IMR-90 (cell line): ENCODE measurements around the gene ERG28. TPM values are rescaled to one million over a fixed set of nuclear protein-coding genes. Genes with fewer than 3 reads are reported as not detected.

ENCODE experiments used
- ATAC-seq: fragments of 200-7000 bp; cut with Tn5 transposase; 2 replicates; pipeline ENCODE4 v1.9.1; 2020; ENCODE audit warnings: low read depth, mild to moderate bottlenecking, moderate library complexity
- BruUV-seq: library from RNA; stranded (reverse); fragments of 400-500 nt; replicated peaks from 2 replicates; lab custom pipeline; 2021; lab: Mats Ljungman, UMichigan
- CTCF ChIA-PET: fragments of 300-600 bp; formaldehyde crosslinking; extraction: SDS; loops from one replicate; lab custom pipeline; 2021; ENCODE audit warnings: antibody characterized with exemption; lab: Yijun Ruan, JAX
- POLR2A ChIA-PET: fragments of 300-600 bp; sonication (Branson Sonifier 250); formaldehyde crosslinking; loops from one replicate; lab custom pipeline; 2022; ENCODE audit warnings: antibody characterized with exemption; ENCODE audit not compliant: unreplicated experiment; lab: Charles Lee
- DNase-seq: peaks from one replicate; pipeline ENCODE4 v3.0.0; 2013
- H2AFZ ChIP-seq: replicated peaks from 2 replicates; pipeline ENCODE3; 2013; ENCODE audit warnings: low read length, mild to moderate bottlenecking; ENCODE audit not compliant: poor library complexity
- H2AK5ac ChIP-seq: 2 replicates; pipeline ENCODE4 v1.6.1; 2013; ENCODE audit warnings: low read depth, low read length, inconsistent platforms
- H2AK9ac ChIP-seq: replicated peaks from 2 replicates; pipeline ENCODE3; 2013; ENCODE audit warnings: mild to moderate bottlenecking, low read depth, low read length, moderate library complexity; ENCODE audit not compliant: poor library complexity
- H2BK120ac ChIP-seq: 2 replicates; pipeline ENCODE4 v1.6.1; 2013; ENCODE audit warnings: low read depth, low read length, inconsistent platforms
- H2BK15ac ChIP-seq: 3 replicates; pipeline ENCODE4 v1.6.1; 2013; ENCODE audit warnings: low read depth, low read length, inconsistent platforms
- H2BK20ac ChIP-seq: 2 replicates; pipeline ENCODE4 v1.6.1; 2013; ENCODE audit warnings: low read depth, mild to moderate bottlenecking, inconsistent platforms, low read length, moderate library complexity
- H2BK5ac ChIP-seq: 2 replicates; pipeline ENCODE4 v1.6.1; 2013; ENCODE audit warnings: mild to moderate bottlenecking, low read depth, low read length, inconsistent platforms; ENCODE audit not compliant: poor library complexity, severe bottlenecking
- H3K14ac ChIP-seq: replicated peaks from 2 replicates; pipeline ENCODE4 v1.6.1; 2013; ENCODE audit warnings: low read depth, low read length, inconsistent platforms
- H3K18ac ChIP-seq: 2 replicates; pipeline ENCODE4 v1.6.1; 2013; ENCODE audit warnings: low read depth, low read length, control low read depth
- H3K23ac ChIP-seq: 2 replicates; pipeline ENCODE4 v1.6.1; 2013; ENCODE audit warnings: low read depth, low read length, inconsistent platforms
- H3K27ac ChIP-seq: 2 replicates; pipeline ENCODE4 v1.5.1; 2013; ENCODE audit warnings: mild to moderate bottlenecking, control low read depth, low read length; ENCODE audit not compliant: insufficient read depth
- H3K27me3 ChIP-seq: 2 replicates; pipeline ENCODE4 v1.6.1; 2013; ENCODE audit warnings: low read length; ENCODE audit not compliant: control insufficient read depth, insufficient read depth
- H3K36me3 ChIP-seq: 2 replicates; pipeline ENCODE4 v1.6.1; 2013; ENCODE audit warnings: low read length, mixed read lengths; ENCODE audit not compliant: control insufficient read depth, insufficient read depth
- H3K4ac ChIP-seq: 2 replicates; pipeline ENCODE4 v1.6.1; 2013; ENCODE audit warnings: low read depth, low read length, inconsistent platforms
- H3K4me1 ChIP-seq: 2 replicates; pipeline ENCODE4 v1.6.1; 2013; ENCODE audit warnings: low read length, mixed read lengths; ENCODE audit not compliant: control insufficient read depth, insufficient read depth
- H3K4me2 ChIP-seq: 2 replicates; pipeline ENCODE4 v1.6.1; 2013; ENCODE audit warnings: low read depth, mild to moderate bottlenecking, control low read depth, low read length, moderate library complexity
- H3K4me3 ChIP-seq: 2 replicates; pipeline ENCODE4 v1.5.1; 2013; ENCODE audit warnings: low read depth, mild to moderate bottlenecking, control low read depth, low read length, moderate library complexity; ENCODE audit not compliant: insufficient read depth
- H3K56ac ChIP-seq: 2 replicates; pipeline ENCODE4 v1.6.1; 2013; ENCODE audit warnings: low read length, inconsistent platforms; ENCODE audit not compliant: insufficient read depth; ENCODE audit errors: extremely low read depth
- H3K79me1 ChIP-seq, 2 experiments: 2 replicates each; pipeline ENCODE4 v1.6.1; 2013; ENCODE audit warnings: low read length in 2 of 2, inconsistent platforms in 1 of 2, low read depth in 1 of 2
- H3K9ac ChIP-seq: 2 replicates; pipeline ENCODE4 v1.6.1; 2013; ENCODE audit warnings: low read depth, low read length, control low read depth
- H3K9me1 ChIP-seq: 2 replicates; pipeline ENCODE4 v1.6.1; 2013; ENCODE audit warnings: low read length, inconsistent platforms; ENCODE audit not compliant: insufficient read depth
- H3K9me3 ChIP-seq: 2 replicates; pipeline ENCODE4 v1.6.1; 2013; ENCODE audit warnings: low read length; ENCODE audit not compliant: control insufficient read depth, insufficient read depth
- H4K20me1 ChIP-seq: 2 replicates; pipeline ENCODE4 v1.6.1; 2013; ENCODE audit warnings: low read length, inconsistent platforms; ENCODE audit not compliant: insufficient read depth
- H4K5ac ChIP-seq: 2 replicates; pipeline ENCODE4 v1.6.1; 2013; ENCODE audit warnings: mild to moderate bottlenecking, low read depth, low read length, control low read depth
- H4K8ac ChIP-seq, 2 experiments: 2 replicates each; pipeline ENCODE4 v1.6.1; 2013; ENCODE audit warnings: low read depth in 2 of 2, low read length in 2 of 2, control low read depth in 1 of 2, inconsistent platforms in 1 of 2
- H4K91ac ChIP-seq: 2 replicates; pipeline ENCODE4 v1.6.1; 2013; ENCODE audit warnings: low read depth, low read length, inconsistent platforms; ENCODE audit not compliant: insufficient read depth
- CEBPB ChIP-seq: IDR thresholded peaks from 2 replicates; pipeline ENCODE4 v1.6.1; 2012; ENCODE audit warnings: low read depth, low read length, improper control_type of control experiment
- RAD21 ChIP-seq: IDR thresholded peaks from 2 replicates; pipeline ENCODE4 v1.6.1; 2012; ENCODE audit warnings: low read length, improper control_type of control experiment
- SMC3 ChIP-seq: fragments of 150-350 bp; IDR thresholded peaks from 2 replicates; pipeline ENCODE4 v1.6.1; 2016; ENCODE audit warnings: low read depth, mild to moderate bottlenecking, antibody characterized with exemption, low read length, moderate library complexity
- WGBS, 2 experiments: methylation state at CpG; one replicate each; pipeline versions ENCODE4 v1.1.5 to v1.1.7; 2013; ENCODE audit warnings: missing lambda C conversion rate in 2 of 2; ENCODE audit not compliant: insufficient read length in 1 of 2; ENCODE audit errors: extremely low coverage in 2 of 2; 5-methylcytosine and 5-hydroxymethylcytosine counted together
- dilution Hi-C: fragments of 300-500 bp; cut with HindIII; formaldehyde crosslinking; loops from one replicate; pipeline ENCODE4 v1.14.3; 2018; ENCODE audit warnings: low sequenced_read_pairs; ENCODE audit not compliant: unreplicated experiment
- in situ Hi-C: fragments of 300-500 bp; cut with MboI; formaldehyde crosslinking; loops from 3 replicates; pipeline ENCODE4 v1.14.3; 2019; ENCODE audit warnings: low sequenced_read_pairs, inconsistent platforms, mixed read lengths
- intact Hi-C: fragments of 100-400 bp; cut with micrococcal nuclease; formaldehyde crosslinking; loops from 2 replicates; pipeline ENCODE4 v1.10.0; 2022
- polyA plus RNA-seq, 3 experiments: library from polyadenylated mRNA; depleted of rRNA; stranded (reverse); fragments of >200 nt; gene quantifications; 2 replicates each; pipeline ENCODE4 v1.2.3, GENCODE V29; 2012; ENCODE audit warnings: low replicate concordance in 1 of 3
- total RNA-seq: library from RNA; depleted of rRNA; stranded (reverse); fragments of >200 nt; gene quantifications from 2 replicates; pipeline ENCODE4 v1.2.3, GENCODE V29; 2012
- TF ChIP-seq, protein P1 (sequence below): conservative IDR thresholded peaks from 2 replicates; pipeline ENCODE4 v1.5.1; 2012; ENCODE audit warnings: mild to moderate bottlenecking, low read depth, low read length, improper control_type of control experiment

The ERG28 gene
- total and polyA plus RNA-seq, 2 of the 4 experiments (the other 2 are of a cell fraction): 0.90 to 15.4 TPM

DNA sequence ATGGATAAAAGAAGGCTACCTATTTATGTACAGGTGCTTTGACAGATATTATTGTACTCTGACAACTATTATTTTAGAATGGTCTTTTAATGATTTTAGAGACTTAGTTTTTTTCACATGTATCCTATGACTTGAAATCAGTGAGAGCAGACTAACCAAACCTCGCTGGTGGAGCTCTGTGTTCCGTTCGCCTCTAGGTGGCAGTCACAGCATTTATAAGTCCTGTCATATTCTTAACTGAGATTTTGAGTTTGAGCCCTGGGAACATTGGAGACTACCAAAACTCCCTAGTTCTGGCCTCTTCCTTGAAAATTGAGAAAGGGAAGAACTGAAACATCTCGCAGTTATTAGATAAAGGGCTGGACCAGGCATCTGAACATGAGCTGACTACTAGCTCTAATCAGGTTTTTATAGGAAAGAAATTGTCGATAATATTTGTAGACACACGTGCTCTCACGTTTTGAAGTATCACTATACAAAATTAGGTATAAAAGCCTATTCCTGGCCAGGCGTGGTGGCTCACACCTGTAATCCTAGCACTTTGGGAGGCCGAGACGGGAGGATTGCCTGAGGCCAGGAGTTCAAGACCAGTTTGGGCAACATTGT is 48.6 kb upstream of the ERG28 start:
- H2AK9ac ChIP-seq: no peak overlapping the region
- H3K4ac ChIP-seq: no peak overlapping the region
- no peak overlapping the region for H2BK15ac ChIP-seq
- peaks cover 8% of the 10 kb centered on the region; the same call in 1 of the 2 replicates for H3K4me1 ChIP-seq
- POLR2A ChIA-PET: no interaction called here
- H3K36me3 ChIP-seq: no peaks in the 10 kb centered on the region
- WGBS, 2 experiments: no CpG with 5 or more reads among the region's 10 CpGs
- in situ Hi-C loops: loop anchor here (25.0 kb wide), 2 partner anchors 653 to 928 kb away; no protein-coding TSS in a partner anchor
- no peak overlapping the region for H3K56ac ChIP-seq
- H3K4me2 ChIP-seq: no peak overlapping the region
- no peaks in the 10 kb centered on the region for H3K79me1 ChIP-seq
- H3K9ac ChIP-seq: no peak overlapping the region
- H2AFZ ChIP-seq: no peak overlapping the region
- BruUV-seq: no TSS peak
- H2BK120ac ChIP-seq: no peak overlapping the region
- H3K18ac ChIP-seq: no peak overlapping the region
- CTCF ChIA-PET: interaction anchor here (0.6 to 4.2 kb wide), 17 partner anchors 9 to 679 kb away, joined by 3 to 63 read pairs (median 3); partner anchors contain the start of genes IFT43 and TGFB3
- intact Hi-C loops: loop anchor here (2.0 kb wide), 1 partner anchor 341 kb away; no protein-coding TSS in a partner anchor
- dilution Hi-C loops: no loop called here
- no peak overlapping the region for H4K8ac ChIP-seq
- DNase-seq: peak; percentile 88
- no peak overlapping the region for H3K14ac ChIP-seq
- no peak overlapping the region for H3K4me3 ChIP-seq
- H3K9me1 ChIP-seq: no peaks in the 10 kb centered on the region
- no peak overlapping the region for H3K23ac ChIP-seq
- peaks cover 9% of the 10 kb centered on the region for H4K20me1 ChIP-seq
- H3K27me3 ChIP-seq: peaks cover 2% of the 10 kb centered on the region; the same call in 1 of the 2 replicates
- TF ChIP-seq RAD21 (peak; percentile 82), CEBPB (no peak), SMC3 (peak; percentile 74)
- TF ChIP-seq, protein P1, sequence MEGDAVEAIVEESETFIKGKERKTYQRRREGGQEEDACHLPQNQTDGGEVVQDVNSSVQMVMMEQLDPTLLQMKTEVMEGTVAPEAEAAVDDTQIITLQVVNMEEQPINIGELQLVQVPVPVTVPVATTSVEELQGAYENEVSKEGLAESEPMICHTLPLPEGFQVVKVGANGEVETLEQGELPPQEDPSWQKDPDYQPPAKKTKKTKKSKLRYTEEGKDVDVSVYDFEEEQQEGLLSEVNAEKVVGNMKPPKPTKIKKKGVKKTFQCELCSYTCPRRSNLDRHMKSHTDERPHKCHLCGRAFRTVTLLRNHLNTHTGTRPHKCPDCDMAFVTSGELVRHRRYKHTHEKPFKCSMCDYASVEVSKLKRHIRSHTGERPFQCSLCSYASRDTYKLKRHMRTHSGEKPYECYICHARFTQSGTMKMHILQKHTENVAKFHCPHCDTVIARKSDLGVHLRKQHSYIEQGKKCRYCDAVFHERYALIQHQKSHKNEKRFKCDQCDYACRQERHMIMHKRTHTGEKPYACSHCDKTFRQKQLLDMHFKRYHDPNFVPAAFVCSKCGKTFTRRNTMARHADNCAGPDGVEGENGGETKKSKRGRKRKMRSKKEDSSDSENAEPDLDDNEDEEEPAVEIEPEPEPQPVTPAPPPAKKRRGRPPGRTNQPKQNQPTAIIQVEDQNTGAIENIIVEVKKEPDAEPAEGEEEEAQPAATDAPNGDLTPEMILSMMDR: peak; percentile 84
- no peak overlapping the region for H2BK5ac ChIP-seq
- H4K91ac ChIP-seq: no peak overlapping the region
- H2BK20ac ChIP-seq: no peak overlapping the region
- no peaks in the 10 kb centered on the region for H3K9me3 ChIP-seq
- no peak overlapping the region for H2AK5ac ChIP-seq
- no peak overlapping the region for H3K27ac ChIP-seq
- H4K5ac ChIP-seq: no peak overlapping the region
- ATAC-seq: peak; percentile 87
